Esophagus muscularis mucosa (tissue), 4 donors: Measurements from ENCODE around the gene FGF14.

Experiments used
- EP300 ChIP-seq: sonication (generic); formaldehyde crosslinking; IDR thresholded peaks from one replicate; pipeline ENCODE4 v1.6.1; 2017; ENCODE audit warnings: antibody characterized with exemption
- POLR2A ChIP-seq: fragments of 450-650 bp; IDR thresholded peaks from one replicate; pipeline ENCODE4 v1.6.1; 2017; ENCODE audit warnings: antibody characterized with exemption, moderate library complexity, mild to moderate bottlenecking, low read depth
- TF ChIP-seq, protein P1 (sequence below), 3 experiments: fragments of 200-600 bp in 2 of 3; fragments of 450-650 bp in 1 of 3; sonication (generic) in 2 of 3; IDR thresholded peaks; one replicate each; pipeline ENCODE4 v1.5.1; 2017 to 2019; ENCODE audit warnings: antibody characterized with exemption in 3 of 3, mild to moderate bottlenecking in 2 of 3, moderate library complexity in 1 of 3

GRCh38 chr13:101931186-101931585 is 470.7 kb downstream of the FGF14 start:
- TF ChIP-seq, protein P1, sequence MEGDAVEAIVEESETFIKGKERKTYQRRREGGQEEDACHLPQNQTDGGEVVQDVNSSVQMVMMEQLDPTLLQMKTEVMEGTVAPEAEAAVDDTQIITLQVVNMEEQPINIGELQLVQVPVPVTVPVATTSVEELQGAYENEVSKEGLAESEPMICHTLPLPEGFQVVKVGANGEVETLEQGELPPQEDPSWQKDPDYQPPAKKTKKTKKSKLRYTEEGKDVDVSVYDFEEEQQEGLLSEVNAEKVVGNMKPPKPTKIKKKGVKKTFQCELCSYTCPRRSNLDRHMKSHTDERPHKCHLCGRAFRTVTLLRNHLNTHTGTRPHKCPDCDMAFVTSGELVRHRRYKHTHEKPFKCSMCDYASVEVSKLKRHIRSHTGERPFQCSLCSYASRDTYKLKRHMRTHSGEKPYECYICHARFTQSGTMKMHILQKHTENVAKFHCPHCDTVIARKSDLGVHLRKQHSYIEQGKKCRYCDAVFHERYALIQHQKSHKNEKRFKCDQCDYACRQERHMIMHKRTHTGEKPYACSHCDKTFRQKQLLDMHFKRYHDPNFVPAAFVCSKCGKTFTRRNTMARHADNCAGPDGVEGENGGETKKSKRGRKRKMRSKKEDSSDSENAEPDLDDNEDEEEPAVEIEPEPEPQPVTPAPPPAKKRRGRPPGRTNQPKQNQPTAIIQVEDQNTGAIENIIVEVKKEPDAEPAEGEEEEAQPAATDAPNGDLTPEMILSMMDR (IDR thresholded peaks at IDR 0.05), result no peak
- TF ChIP-seq EP300 (no peak), POLR2A (no peak)
